ENCODE measurements around the gene NPW. TPM values are rescaled to one million over a fixed set of nuclear protein-coding genes. Genes with fewer than 3 reads are reported as not detected.

Gene NPW
- total RNA-seq, 4 donors from 2014 or later: 0.48 TPM; not detected in 3

DNA sequence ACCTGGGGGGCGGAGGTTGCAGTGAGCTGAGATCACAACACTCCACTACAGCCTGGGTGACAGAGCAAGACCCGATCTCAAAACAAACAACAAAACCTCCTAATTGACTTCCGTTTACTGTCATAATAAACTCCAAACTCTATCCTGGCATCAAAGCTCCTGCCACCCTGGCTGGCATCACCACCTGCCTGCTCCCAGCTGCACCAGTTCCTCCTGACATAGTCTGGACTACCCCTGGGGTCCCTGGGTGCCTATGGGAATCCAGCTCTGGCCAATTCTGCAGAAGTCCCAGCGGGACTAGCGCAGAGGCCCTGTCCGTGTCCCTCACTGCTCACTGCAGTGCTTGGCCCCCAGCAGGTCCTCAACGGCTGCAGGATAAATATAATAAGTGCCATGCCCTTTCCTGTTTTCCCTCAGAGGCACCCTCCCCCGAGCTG, 27.3 kb downstream of the NPW start:
- no peak for TF ChIP-seq POLR2A (IDR thresholded peaks at IDR 0.05)
- TF ChIP-seq, protein P1, sequence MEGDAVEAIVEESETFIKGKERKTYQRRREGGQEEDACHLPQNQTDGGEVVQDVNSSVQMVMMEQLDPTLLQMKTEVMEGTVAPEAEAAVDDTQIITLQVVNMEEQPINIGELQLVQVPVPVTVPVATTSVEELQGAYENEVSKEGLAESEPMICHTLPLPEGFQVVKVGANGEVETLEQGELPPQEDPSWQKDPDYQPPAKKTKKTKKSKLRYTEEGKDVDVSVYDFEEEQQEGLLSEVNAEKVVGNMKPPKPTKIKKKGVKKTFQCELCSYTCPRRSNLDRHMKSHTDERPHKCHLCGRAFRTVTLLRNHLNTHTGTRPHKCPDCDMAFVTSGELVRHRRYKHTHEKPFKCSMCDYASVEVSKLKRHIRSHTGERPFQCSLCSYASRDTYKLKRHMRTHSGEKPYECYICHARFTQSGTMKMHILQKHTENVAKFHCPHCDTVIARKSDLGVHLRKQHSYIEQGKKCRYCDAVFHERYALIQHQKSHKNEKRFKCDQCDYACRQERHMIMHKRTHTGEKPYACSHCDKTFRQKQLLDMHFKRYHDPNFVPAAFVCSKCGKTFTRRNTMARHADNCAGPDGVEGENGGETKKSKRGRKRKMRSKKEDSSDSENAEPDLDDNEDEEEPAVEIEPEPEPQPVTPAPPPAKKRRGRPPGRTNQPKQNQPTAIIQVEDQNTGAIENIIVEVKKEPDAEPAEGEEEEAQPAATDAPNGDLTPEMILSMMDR (IDR thresholded peaks at IDR 0.05): no peak
- DNase-seq: no peak
- H3K9me3 ChIP-seq: no peaks in the 10 kb centered on the region
- intact Hi-C loops (cut with DNase I): no loop called here
- peaks cover 0 to 35% (median 0%) of the 10 kb centered on the region in 3 donors for H3K36me3 ChIP-seq
- peak overlapping the region; percentile 73 to 88 (median 82) for H3K27ac ChIP-seq
- H3K4me1 ChIP-seq: peaks cover 32 to 74% (median 45%) of the 10 kb centered on the region in 3 donors
- peak overlapping the region; percentile 71 to 97 (median 84) for H3K4me3 ChIP-seq
- WGBS, 2 donors: 22 to 25% methylated on average over 6 of the region's 8 CpGs
- H3K27me3 ChIP-seq: no peaks in the 10 kb centered on the region

DNA sequence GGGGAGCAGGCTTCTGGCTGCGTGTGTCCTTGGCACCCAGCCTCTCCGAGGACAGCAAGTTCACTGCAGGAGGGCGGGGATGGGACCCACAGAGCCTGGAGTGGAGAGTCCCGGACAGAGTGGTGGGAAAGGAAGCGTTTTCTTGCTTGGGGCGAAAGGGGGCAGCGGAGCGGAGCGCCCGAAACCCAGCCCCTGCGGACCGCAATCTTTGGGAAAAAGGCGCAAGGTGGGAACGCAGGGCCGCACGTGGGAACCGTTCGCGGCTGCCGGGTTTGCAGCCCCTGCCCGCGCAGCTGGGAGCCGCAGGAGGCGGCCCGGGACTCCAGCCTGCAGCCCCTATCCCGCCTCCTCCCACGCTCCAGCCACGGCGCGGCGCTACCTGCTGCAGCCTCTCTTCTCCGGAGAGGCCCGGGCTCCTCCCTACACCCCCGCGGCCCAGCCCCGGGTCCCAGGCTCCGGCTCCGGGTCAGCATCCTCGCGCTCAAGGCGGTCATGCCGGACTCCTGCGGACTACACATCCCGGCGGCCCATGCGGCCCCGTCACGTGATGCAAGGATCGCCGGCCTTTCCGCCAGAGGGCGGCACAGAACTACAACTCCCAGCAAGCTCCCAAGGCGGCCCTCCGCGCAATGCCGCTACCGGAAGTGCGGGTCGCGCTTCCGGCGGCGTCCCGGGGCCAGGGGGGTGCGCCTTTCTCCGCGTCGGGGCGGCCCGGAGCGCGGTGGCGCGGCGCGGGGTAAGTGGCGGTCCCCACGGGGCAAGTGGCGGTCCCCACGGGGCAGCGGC, 27.9 kb downstream of the NPW start, which contains the start of the genes NTHL1 and TSC2:
Gene NTHL1, minus strand, starts transcription at position 505 of the 786 bp plus-strand sequence. Its CDS starts 11 bp downstream, at position 494.
Gene TSC2, plus strand, starts transcription at position 656 of the 786 bp plus-strand sequence. CDS start 631 bp downstream, outside the sequence.
- no peaks in the 10 kb centered on the region for H3K27me3 ChIP-seq
- peaks cover 28 to 67% (median 41%) of the 10 kb centered on the region in 3 donors for H3K4me1 ChIP-seq
- intact Hi-C loops (cut with DNase I): no loop called here
- H3K9me3 ChIP-seq: no peaks in the 10 kb centered on the region
- 0% methylated on average over 4 to 6 of the region's 81 CpGs for WGBS, 2 donors
- H3K27ac ChIP-seq: peak within 1 kb of the TSS; percentile 73 to 88 (median 82)
- peak within 1 kb of the TSS; percentile 71 to 97 (median 84) for H3K4me3 ChIP-seq
- peak; percentile 67 for DNase-seq
- H3K36me3 ChIP-seq: peaks cover 0 to 41% (median 0%) of the 10 kb centered on the region in 3 donors
- TF ChIP-seq, protein P1 (IDR thresholded peaks at IDR 0.05): peak; percentile 37 to 87 (median 62)
- TF ChIP-seq POLR2A (IDR thresholded peaks at IDR 0.05): peak in 2 of 4 donors; percentile 33 to 38

DNA sequence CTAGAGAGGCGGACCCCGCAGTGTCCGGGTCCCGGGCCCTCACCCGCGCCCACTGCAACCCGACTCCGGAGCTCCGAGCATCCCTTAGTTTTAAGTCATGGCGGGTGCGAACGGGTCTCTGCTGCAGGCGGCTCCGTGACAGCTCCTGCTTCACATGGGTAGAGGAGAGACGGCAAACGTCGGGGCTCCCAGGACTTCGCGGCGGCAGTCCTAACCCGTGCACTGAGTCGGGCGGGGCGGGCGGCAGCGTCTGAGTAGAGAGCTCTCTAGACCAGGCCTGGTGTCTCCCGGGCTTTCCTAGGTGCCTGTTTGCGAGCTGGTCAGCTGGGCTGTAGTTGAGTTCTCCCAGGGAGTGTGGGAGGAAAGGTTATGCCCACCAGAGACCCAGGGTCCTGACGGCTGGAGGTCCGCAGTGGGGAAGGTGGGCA, 28.5 kb downstream of the NPW start:
- Histone ChIP-seq H3K9me3 (no peaks in the 10 kb centered on the region), H3K36me3 (peaks cover 3 to 45% (median 4%) of the 10 kb centered on the region in 3 donors), H3K27me3 (no peaks in the 10 kb centered on the region), H3K27ac (peak overlapping the region; percentile 63 to 88 (median 82)), H3K4me1 (peaks cover 27 to 61% (median 38%) of the 10 kb centered on the region in 3 donors), H3K4me3 (peak overlapping the region; percentile 71 to 97 (median 84))
- WGBS, 2 donors: 0% methylated on average over 2 of the region's 30 CpGs
- TF ChIP-seq, protein P1 (IDR thresholded peaks at IDR 0.05): no peak
- no peak for DNase-seq
- intact Hi-C loops (cut with DNase I): no loop called here

DNA sequence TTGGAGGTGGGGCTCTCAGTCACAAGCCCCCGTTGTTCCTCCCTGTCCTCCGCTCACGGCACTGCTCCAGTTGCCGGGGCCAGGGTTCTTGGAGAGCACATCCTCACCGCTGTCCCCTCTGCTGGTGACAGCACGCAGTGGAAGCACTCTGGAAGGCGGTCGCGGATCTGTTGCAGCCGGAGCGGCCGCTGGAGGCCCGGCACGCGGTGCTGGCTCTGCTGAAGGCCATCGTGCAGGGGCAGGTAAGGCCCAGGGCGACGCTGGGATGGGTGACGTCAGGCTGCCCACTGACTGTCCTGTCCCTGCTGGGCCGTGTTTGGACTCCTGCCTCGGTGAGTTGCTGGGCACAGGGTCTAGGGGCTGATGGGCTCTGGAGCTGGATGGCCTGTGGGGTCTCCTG, 33.6 kb downstream of the NPW start:
- Histone ChIP-seq H3K9me3 (no peaks in the 10 kb centered on the region), H3K4me3 (no peak overlapping the region), H3K4me1 (peaks cover 8 to 16% (median 9%) of the 10 kb centered on the region in 3 donors), H3K27ac (no peak overlapping the region), H3K27me3 (no peaks in the 10 kb centered on the region), H3K36me3 (peaks cover 19 to 79% (median 26%) of the 10 kb centered on the region in 3 donors)
- DNase-seq: no peak
- 100% methylated on average over 2 to 6 of the region's 21 CpGs for WGBS, 2 donors
- intact Hi-C loops (cut with DNase I): no loop called here
- TF ChIP-seq POLR2A (IDR thresholded peaks at IDR 0.05): no peak
- TF ChIP-seq, protein P1 (IDR thresholded peaks at IDR 0.05): no peak

DNA sequence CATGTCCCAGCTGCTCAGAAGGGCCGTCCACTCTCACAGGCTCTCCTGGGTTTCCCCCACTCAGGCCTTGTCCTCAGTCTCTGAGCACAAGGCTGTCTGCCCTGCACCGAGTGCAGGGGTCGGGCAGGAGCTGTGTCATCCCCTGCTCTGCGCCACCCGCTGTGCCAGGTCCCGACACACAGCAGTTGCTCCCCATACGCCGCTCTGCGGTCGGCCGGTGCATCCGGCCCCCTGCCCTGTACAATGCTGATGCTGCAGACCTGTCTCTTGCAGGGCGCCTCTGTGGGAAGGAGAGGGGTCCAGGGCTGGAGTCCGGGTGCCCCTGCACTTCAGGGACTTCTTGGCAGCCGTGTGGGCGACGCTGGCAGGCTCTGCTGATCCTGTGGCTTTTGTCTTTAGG, 34.3 kb downstream of the NPW start:
- DNase-seq: no peak
- WGBS, 2 donors: 97 to 100% methylated on average over 1 to 5 of the region's 17 CpGs
- Histone ChIP-seq H3K36me3 (peaks cover 26 to 86% (median 30%) of the 10 kb centered on the region in 3 donors), H3K27me3 (no peaks in the 10 kb centered on the region), H3K4me3 (no peak overlapping the region), H3K27ac (no peak overlapping the region), H3K9me3 (no peaks in the 10 kb centered on the region), H3K4me1 (peaks cover 2 to 9% (median 3%) of the 10 kb centered on the region in 3 donors)
- intact Hi-C loops (cut with DNase I): no loop called here
- TF ChIP-seq, protein P1 (IDR thresholded peaks at IDR 0.05): no peak
- TF ChIP-seq POLR2A (IDR thresholded peaks at IDR 0.05): no peak

All from esophagus squamous epithelium (tissue), 5 donors.